Skeletal muscle satellite cell (primary cell): ENCODE measurements around the gene ZNF804A.

ENCODE experiments used
- H3K27me3 ChIP-seq: 2 replicates; pipeline ENCODE4 v1.7.0; 2013; ENCODE audit warnings: low read length; ENCODE audit not compliant: control insufficient read depth, insufficient read depth
- H3K36me3 ChIP-seq: 2 replicates; pipeline ENCODE4 v1.7.0; 2013; ENCODE audit warnings: mild to moderate bottlenecking, control low read depth, low read length; ENCODE audit not compliant: insufficient read depth
- H3K4me1 ChIP-seq: 2 replicates; pipeline ENCODE4 v1.7.0; 2013; ENCODE audit warnings: low read length; ENCODE audit not compliant: control insufficient read depth, insufficient read depth
- H3K4me2 ChIP-seq: 2 replicates; pipeline ENCODE4 v1.7.0; 2013; ENCODE audit warnings: mild to moderate bottlenecking, low read length
- H3K4me3 ChIP-seq: 2 replicates; pipeline ENCODE4 v1.7.0; 2013; ENCODE audit warnings: low read length
- H3K9ac ChIP-seq: 2 replicates; pipeline ENCODE4 v1.7.0; 2013; ENCODE audit warnings: mild to moderate bottlenecking, low read depth, low read length, moderate library complexity
- H3K9me3 ChIP-seq: replicated peaks from 2 replicates; pipeline ENCODE4 v1.7.0; 2013; ENCODE audit warnings: mild to moderate bottlenecking, control low read depth, low read length

Gene ZNF804A

GRCh38 chr2:184679219-184680018 is 81.1 kb downstream of the ZNF804A start:
- Histone ChIP-seq H3K4me3 (no peak overlapping the region), H3K9ac (no peak overlapping the region), H3K9me3 (no peaks in the 10 kb centered on the region), H3K27me3 (no peaks in the 10 kb centered on the region), H3K4me1 (no peaks in the 10 kb centered on the region), H3K36me3 (no peaks in the 10 kb centered on the region), H3K4me2 (no peak overlapping the region)

DNA sequence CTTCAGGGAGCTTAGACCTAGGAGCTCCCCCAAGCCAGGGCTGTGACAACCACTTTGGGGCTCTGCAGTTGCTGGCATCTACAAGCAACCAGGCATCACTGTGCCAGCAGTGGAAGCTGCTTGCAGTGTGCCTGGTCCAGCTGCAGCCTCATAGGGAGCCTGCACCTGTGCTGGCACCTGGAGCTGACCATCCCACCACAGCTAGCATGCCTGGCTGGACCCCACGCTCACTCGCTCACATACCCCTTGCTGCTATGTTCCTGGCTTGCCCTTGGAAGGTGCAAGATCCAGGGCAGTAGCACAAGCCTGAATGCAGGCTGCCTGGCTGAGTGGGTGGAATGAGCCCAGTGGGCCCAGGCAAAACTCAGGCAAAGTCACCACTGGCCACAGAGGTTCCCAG is 82.5 kb downstream of the ZNF804A start:
- Histone ChIP-seq H3K4me1 (no peaks in the 10 kb centered on the region), H3K4me2 (no peak overlapping the region), H3K9ac (no peak overlapping the region), H3K9me3 (no peaks in the 10 kb centered on the region), H3K4me3 (no peak overlapping the region), H3K36me3 (no peaks in the 10 kb centered on the region), H3K27me3 (no peaks in the 10 kb centered on the region)

GRCh38 chr2:184681642-184682321 is 83.5 kb downstream of the ZNF804A start:
- Histone ChIP-seq H3K4me3 (no peak overlapping the region), H3K9me3 (no peaks in the 10 kb centered on the region), H3K4me2 (no peak overlapping the region), H3K27me3 (no peaks in the 10 kb centered on the region), H3K4me1 (no peaks in the 10 kb centered on the region), H3K9ac (no peak overlapping the region), H3K36me3 (no peaks in the 10 kb centered on the region)

DNA sequence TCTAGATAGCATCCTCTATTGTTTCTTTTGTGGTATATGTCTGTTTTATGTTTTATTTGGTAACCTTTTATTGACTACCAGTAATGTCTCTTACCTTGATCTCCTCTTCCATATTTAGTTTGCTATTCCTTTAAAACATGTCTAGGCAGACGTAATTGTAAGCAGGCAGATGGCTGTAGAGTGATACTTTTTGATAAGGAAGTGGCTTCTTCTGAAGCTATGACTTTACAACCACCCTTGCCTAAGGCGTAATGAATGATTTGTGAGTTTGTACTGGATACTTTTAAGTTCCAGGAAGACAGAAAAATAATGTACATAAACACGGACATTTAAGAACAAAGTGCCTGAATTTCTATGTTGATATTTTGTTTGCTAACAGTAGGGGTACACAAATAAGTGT is 85.6 kb downstream of the ZNF804A start:
- Histone ChIP-seq H3K36me3 (no peaks in the 10 kb centered on the region), H3K9ac (no peak overlapping the region), H3K4me1 (no peaks in the 10 kb centered on the region), H3K27me3 (no peaks in the 10 kb centered on the region), H3K4me2 (no peak overlapping the region), H3K9me3 (no peaks in the 10 kb centered on the region), H3K4me3 (no peak overlapping the region)

- Histone ChIP-seq H3K36me3 (no peaks in the 10 kb centered on the region), H3K4me2 (no peak overlapping the region), H3K27me3 (no peaks in the 10 kb centered on the region), H3K4me1 (no peaks in the 10 kb centered on the region), H3K4me3 (no peak overlapping the region), H3K9me3 (no peaks in the 10 kb centered on the region), H3K9ac (no peak overlapping the region)
Observed at GRCh38 chr2:184685999-184686841, 87.9 kb downstream of the ZNF804A start.

DNA sequence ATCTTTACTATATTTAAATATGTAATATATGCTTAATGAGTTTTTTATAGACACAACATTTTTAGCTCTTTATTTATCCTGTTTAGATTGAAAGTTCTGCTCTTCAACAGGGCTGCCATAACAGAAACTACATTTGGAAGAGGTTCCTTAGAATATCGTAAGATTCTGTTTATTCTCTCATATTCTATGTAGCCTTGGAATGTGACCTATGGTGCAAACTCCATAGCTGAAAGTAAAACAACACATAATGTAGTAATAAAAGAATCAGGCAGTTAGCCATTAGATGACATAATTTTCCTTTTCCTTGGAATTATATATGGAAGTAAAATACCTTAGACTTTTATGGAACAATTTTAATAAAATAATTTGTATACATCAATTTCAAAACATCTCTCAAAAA is 91.3 kb downstream of the ZNF804A start:
- Histone ChIP-seq H3K9me3 (no peaks in the 10 kb centered on the region), H3K4me3 (no peak overlapping the region), H3K4me2 (no peak overlapping the region), H3K36me3 (no peaks in the 10 kb centered on the region), H3K4me1 (peaks cover 10% of the 10 kb centered on the region), H3K27me3 (no peaks in the 10 kb centered on the region), H3K9ac (no peak overlapping the region)

- Histone ChIP-seq H3K4me1 (peaks cover 10% of the 10 kb centered on the region), H3K9ac (no peak overlapping the region), H3K27me3 (no peaks in the 10 kb centered on the region), H3K4me3 (no peak overlapping the region), H3K9me3 (no peaks in the 10 kb centered on the region), H3K36me3 (no peaks in the 10 kb centered on the region), H3K4me2 (peak overlapping the region; percentile 37)
Observed at GRCh38 chr2:184692141-184692734, 93.9 kb downstream of the ZNF804A start.

DNA sequence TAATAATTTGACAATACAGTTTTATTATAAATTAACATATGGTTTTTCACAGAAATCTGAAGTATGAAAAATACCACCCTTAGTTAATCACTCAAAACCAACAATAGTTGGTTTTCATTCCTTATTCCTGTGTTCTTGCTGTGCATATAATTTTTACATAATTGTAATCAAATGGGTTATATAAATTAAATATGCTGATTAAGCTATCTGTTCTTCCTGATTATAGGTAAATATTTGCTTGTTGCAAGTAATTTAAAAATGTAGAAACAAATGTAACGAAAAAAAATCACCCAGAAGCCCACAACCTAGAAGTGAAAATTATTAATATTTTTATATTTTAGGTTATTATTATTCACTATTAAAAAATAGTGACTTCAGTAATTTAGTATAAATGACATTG is 98.3 kb downstream of the ZNF804A start:
- no peaks in the 10 kb centered on the region for H3K27me3 ChIP-seq
- H3K4me1 ChIP-seq = peaks cover 10% of the 10 kb centered on the region
- no peak overlapping the region for H3K9ac ChIP-seq
- no peaks in the 10 kb centered on the region for H3K36me3 ChIP-seq
- H3K4me3 ChIP-seq = no peak overlapping the region
- no peak overlapping the region for H3K4me2 ChIP-seq
- no peaks in the 10 kb centered on the region for H3K9me3 ChIP-seq

GRCh38 chr2:184698476-184698875 is 100.1 kb downstream of the ZNF804A start:
- Histone ChIP-seq H3K27me3 (no peaks in the 10 kb centered on the region), H3K4me1 (no peaks in the 10 kb centered on the region), H3K4me2 (no peak overlapping the region), H3K9ac (no peak overlapping the region), H3K4me3 (no peak overlapping the region), H3K36me3 (no peaks in the 10 kb centered on the region), H3K9me3 (no peaks in the 10 kb centered on the region)

DNA sequence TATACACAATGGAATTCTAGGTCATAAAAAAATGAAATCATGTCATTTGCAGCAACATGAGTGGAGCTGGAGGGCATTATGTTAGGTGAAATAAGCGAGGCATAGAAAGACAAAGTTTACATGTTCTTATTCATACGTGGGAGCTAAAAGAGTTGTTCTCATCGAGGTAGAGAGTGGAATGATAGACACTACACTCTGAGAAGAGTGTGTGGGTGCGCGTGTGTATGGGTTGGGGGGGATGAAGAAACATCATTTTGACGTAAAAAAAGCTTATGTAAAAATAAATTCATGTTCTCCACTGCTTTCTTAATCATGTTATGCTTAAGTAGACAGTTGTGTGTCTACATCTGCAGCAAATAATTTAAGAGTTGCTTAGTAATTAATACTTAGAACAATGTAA is 123.6 kb downstream of the ZNF804A start:
- Histone ChIP-seq H3K4me1 (no peaks in the 10 kb centered on the region), H3K9me3 (no peaks in the 10 kb centered on the region), H3K36me3 (no peaks in the 10 kb centered on the region), H3K4me2 (no peak overlapping the region), H3K27me3 (no peaks in the 10 kb centered on the region), H3K4me3 (no peak overlapping the region), H3K9ac (no peak overlapping the region)

- Histone ChIP-seq H3K4me3 (no peak overlapping the region), H3K27me3 (no peaks in the 10 kb centered on the region), H3K9me3 (no peaks in the 10 kb centered on the region), H3K4me2 (no peak overlapping the region), H3K4me1 (no peaks in the 10 kb centered on the region), H3K36me3 (no peaks in the 10 kb centered on the region), H3K9ac (no peak overlapping the region)
Observed at GRCh38 chr2:184727813-184728212, 129.5 kb downstream of the ZNF804A start.
